AG09319 (cell line): ENCODE results near the gene RPTOR.

Experiments
- DNase-seq: peaks from one replicate; pipeline ENCODE4 v3.0.0-alpha.2; 2010; ENCODE audit warnings: low read depth; ENCODE audit errors: extremely low read depth
- CTCF ChIP-seq: IDR thresholded peaks from 2 replicates; pipeline ENCODE4 v1.5.1; 2011; ENCODE audit warnings: low read depth, mild to moderate bottlenecking, inconsistent platforms, low read length, moderate library complexity

Gene RPTOR

GRCh38 chr17:80889231-80890195, 344.9 kb downstream of the RPTOR start:
- no peak for TF ChIP-seq CTCF
- DNase-seq: no peak

GRCh38 chr17:80890196-80890920, 345.7 kb downstream of the RPTOR start:
- no peak for DNase-seq
- no peak for TF ChIP-seq CTCF

- no peak for TF ChIP-seq CTCF
- DNase-seq: no peak
These were observed 346.3 kb downstream of the RPTOR start for GRCh38 chr17:80890921-80891396.

- DNase-seq: peak; percentile 5
- TF ChIP-seq CTCF: no peak
These were observed 346.9 kb downstream of the RPTOR start for GRCh38 chr17:80891397-80892018.

- peak; percentile 66 for DNase-seq
- no peak for TF ChIP-seq CTCF
These were observed 347.6 kb downstream of the RPTOR start for GRCh38 chr17:80892019-80892855.

GRCh38 chr17:80892900-80893603, 348.4 kb downstream of the RPTOR start:
- no peak for DNase-seq
- no peak for TF ChIP-seq CTCF
